ENCODE results near the gene KRT26.
A peak's percentile ranks its signal among the peaks of the same experiment; 100 is the strongest.

KRT26 gene

GRCh38 chr17:40738553-40738952 is 33.4 kb downstream of the KRT26 start:
- H3K4me3 ChIP-seq (ENCODE audit: low read depth, low read length), result no peak overlapping the region
- DNase-seq (ENCODE audit: low read depth), result no peak
- TF ChIP-seq POLR2A (IDR thresholded peaks at IDR 0.05; ENCODE audit: extremely low read depth, insufficient read length) (no peak), MYC (IDR thresholded peaks at IDR 0.05; ENCODE audit: low read depth, low read length) (no peak), MAX (IDR thresholded peaks at IDR 0.05; ENCODE audit: low read depth, low read length) (0 out of 2 replicates have a peak, but pooled peaks have one; percentile 8), CTCF (IDR thresholded peaks at IDR 0.05; ENCODE audit: low read depth, low read length) (no peak)

GRCh38 chr17:40735016-40735415 is 37.0 kb downstream of the KRT26 start:
- TF ChIP-seq CTCF (IDR thresholded peaks at IDR 0.05; ENCODE audit: low read depth, low read length), result no peak
- TF ChIP-seq MYC (IDR thresholded peaks at IDR 0.05; ENCODE audit: low read depth, low read length), result no peak
- TF ChIP-seq MAX (IDR thresholded peaks at IDR 0.05; ENCODE audit: low read depth, low read length), result no peak
- no peak for TF ChIP-seq POLR2A (IDR thresholded peaks at IDR 0.05; ENCODE audit: extremely low read depth, insufficient read length)
- no peak overlapping the region for H3K4me3 ChIP-seq (ENCODE audit: low read depth, low read length)
- no peak for DNase-seq (ENCODE audit: low read depth)

GRCh38 chr17:40734018-40734417 is 38.0 kb downstream of the KRT26 start:
- no peak for DNase-seq (ENCODE audit: low read depth)
- no peak for TF ChIP-seq MYC (IDR thresholded peaks at IDR 0.05; ENCODE audit: low read depth, low read length)
- no peak for TF ChIP-seq CTCF (IDR thresholded peaks at IDR 0.05; ENCODE audit: low read depth, low read length)
- TF ChIP-seq POLR2A (IDR thresholded peaks at IDR 0.05; ENCODE audit: extremely low read depth, insufficient read length), result no peak
- no peak for TF ChIP-seq MAX (IDR thresholded peaks at IDR 0.05; ENCODE audit: low read depth, low read length)
- H3K4me3 ChIP-seq (ENCODE audit: low read depth, low read length), result no peak overlapping the region

- H3K4me3 ChIP-seq (ENCODE audit: low read depth, low read length), result no peak overlapping the region
- no peak for TF ChIP-seq MAX (IDR thresholded peaks at IDR 0.05; ENCODE audit: low read depth, low read length)
- TF ChIP-seq MYC (IDR thresholded peaks at IDR 0.05; ENCODE audit: low read depth, low read length), result no peak
- no peak for TF ChIP-seq CTCF (IDR thresholded peaks at IDR 0.05; ENCODE audit: low read depth, low read length)
- no peak for TF ChIP-seq POLR2A (IDR thresholded peaks at IDR 0.05; ENCODE audit: extremely low read depth, insufficient read length)
- no peak for DNase-seq (ENCODE audit: low read depth)
Measured at GRCh38 chr17:40730970-40731369, 41.0 kb downstream of the KRT26 start.

DNA sequence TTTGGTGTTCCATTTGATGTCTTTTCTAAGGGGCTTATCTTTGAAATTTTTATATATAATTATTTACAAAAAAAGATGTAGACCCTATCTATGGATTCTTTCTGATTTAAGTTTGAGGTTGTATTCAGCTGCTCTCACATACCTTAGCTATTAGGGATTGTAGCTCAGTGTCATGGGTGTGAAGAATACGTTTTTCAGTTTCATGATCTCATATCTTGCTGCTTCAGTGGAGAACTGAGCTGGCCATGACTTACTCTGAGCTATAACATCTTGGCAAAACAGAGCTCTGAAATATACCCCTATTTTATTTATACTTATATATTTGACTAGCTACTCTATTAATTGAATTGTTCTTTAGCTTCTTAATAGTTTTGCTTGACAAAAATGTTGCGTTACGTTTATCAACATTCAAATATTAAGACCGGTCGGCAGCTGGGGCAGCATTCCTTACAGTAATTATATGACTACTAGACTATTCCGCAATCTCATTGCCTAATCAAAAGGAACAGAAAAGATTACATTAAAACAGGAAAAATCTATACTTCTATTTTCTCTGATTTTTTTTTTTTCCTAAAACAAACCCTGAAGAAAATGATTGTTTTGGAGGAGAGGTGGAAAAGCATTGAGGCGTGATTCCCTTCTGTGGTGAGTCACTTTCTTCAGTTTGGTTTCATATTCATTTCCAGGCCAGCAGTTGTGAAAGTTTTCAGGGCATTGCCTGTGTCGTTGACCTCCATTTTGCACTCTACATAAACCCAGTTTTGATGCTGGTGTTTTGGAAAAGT is 44.4 kb downstream of the KRT26 start:
- no peak for DNase-seq (ENCODE audit: low read depth)
- no peak overlapping the region for H3K4me3 ChIP-seq (ENCODE audit: low read depth, low read length)

GRCh38 chr17:40726919-40727318 is 45.1 kb downstream of the KRT26 start:
- H3K4me3 ChIP-seq (ENCODE audit: low read depth, low read length), result no peak overlapping the region
- TF ChIP-seq POLR2A (IDR thresholded peaks at IDR 0.05; ENCODE audit: extremely low read depth, insufficient read length) (no peak), CTCF (IDR thresholded peaks at IDR 0.05; ENCODE audit: low read depth, low read length) (peak; percentile 19), MAX (IDR thresholded peaks at IDR 0.05; ENCODE audit: low read depth, low read length) (no peak)
- peak; percentile 20 for DNase-seq (ENCODE audit: low read depth)

More for the DNA sequence above, 44.4 kb downstream of the KRT26 start:
- TF ChIP-seq MYC (IDR thresholded peaks at IDR 0.05; ENCODE audit: low read depth, low read length) (no peak), POLR2A (IDR thresholded peaks at IDR 0.05; ENCODE audit: extremely low read depth, insufficient read length) (no peak)

All from NB4 (cell line).